Osteocyte (in vitro differentiated cells): ENCODE measurements around the gene LTBP2. TPM values are rescaled to one million over a fixed set of nuclear protein-coding genes. Genes with fewer than 3 reads are reported as not detected.

Source experiments
- DNase-seq: peaks from one replicate; pipeline ENCODE4 v3.0.0; 2021; ENCODE audit warnings: mixed read lengths; ENCODE audit not compliant: unreplicated experiment; ENCODE audit errors: extremely low spot score
- H3K27ac Mint-ChIP-seq: one replicate; pipeline ENCODE4 v1.8.0; 2021; ENCODE audit warnings: mild to moderate bottlenecking, mixed read lengths; ENCODE audit not compliant: unreplicated experiment
- H3K27me3 Mint-ChIP-seq: one replicate; pipeline ENCODE4 v1.8.0; 2021; ENCODE audit warnings: mixed read lengths; ENCODE audit not compliant: unreplicated experiment
- H3K36me3 Mint-ChIP-seq: one replicate; pipeline ENCODE4 v1.8.0; 2021; ENCODE audit warnings: mixed read lengths; ENCODE audit not compliant: unreplicated experiment
- H3K4me1 Mint-ChIP-seq: one replicate; pipeline ENCODE4 v1.8.0; 2021; ENCODE audit warnings: mixed read lengths; ENCODE audit not compliant: unreplicated experiment
- H3K4me3 Mint-ChIP-seq: one replicate; pipeline ENCODE4 v1.8.0; 2021; ENCODE audit warnings: mild to moderate bottlenecking, moderate library complexity, mixed read lengths; ENCODE audit not compliant: unreplicated experiment
- H3K9me3 Mint-ChIP-seq: one replicate; pipeline ENCODE4 v1.8.0; 2021; ENCODE audit warnings: mixed read lengths; ENCODE audit not compliant: unreplicated experiment
- total RNA-seq: library from RNA; stranded (reverse); gene quantifications from 2 replicates; pipeline ENCODE4 v1.2.1, GENCODE V29; 2021
- TF ChIP-seq, protein P1 (sequence below): fragments of 200-600 bp; sonication (generic); IDR thresholded peaks from 2 replicates; pipeline ENCODE4 v1.5.0; 2021; ENCODE audit warnings: antibody characterized with exemption, mild to moderate bottlenecking, moderate library complexity

The LTBP2 gene
- total RNA-seq, 1 donor from 2014 or later, result 377 TPM

DNA sequence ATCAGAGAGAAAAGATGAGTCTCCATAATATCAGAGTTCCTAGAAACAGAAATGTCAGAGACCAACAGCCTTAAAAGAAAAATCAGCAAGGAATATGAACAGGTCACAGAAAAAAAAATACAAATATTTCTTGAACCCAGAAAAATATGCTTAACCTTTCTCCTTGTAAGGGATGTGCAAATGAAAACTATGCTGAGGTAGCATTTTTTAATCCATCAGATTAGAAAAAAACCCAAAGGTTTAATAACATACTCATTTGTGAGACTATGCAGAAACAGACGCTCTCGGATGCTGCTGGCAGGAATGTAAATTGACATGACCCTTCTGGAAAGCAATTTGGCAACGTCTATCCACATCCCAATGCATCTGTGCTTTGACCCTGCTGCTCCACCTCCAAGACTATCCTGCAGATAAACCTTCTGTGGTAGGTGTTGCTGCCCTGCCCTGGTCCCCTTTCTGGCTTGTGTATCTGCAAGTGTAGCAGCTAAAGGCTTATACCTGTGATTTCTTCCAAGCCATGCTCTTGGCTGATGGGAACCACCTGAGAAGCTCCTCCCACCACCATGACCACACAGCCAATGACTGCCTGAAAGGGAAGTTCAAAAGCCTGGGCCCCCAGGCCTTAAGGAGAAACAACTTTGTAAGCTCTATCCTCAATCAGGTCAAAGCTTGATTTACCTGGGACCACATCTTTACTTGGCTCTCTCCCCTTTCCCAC, 49.4 kb downstream of the LTBP2 start:
- DNase-seq, result no peak
- Mint-ChIP-seq H3K4me1 (peaks cover 93% of the 10 kb centered on the region), H3K27me3 (no peaks in the 10 kb centered on the region), H3K27ac (peak overlapping the region; percentile 85), H3K4me3 (peak overlapping the region; percentile 58), H3K36me3 (peaks cover 15% of the 10 kb centered on the region), H3K9me3 (no peaks in the 10 kb centered on the region)
- TF ChIP-seq, protein P1, sequence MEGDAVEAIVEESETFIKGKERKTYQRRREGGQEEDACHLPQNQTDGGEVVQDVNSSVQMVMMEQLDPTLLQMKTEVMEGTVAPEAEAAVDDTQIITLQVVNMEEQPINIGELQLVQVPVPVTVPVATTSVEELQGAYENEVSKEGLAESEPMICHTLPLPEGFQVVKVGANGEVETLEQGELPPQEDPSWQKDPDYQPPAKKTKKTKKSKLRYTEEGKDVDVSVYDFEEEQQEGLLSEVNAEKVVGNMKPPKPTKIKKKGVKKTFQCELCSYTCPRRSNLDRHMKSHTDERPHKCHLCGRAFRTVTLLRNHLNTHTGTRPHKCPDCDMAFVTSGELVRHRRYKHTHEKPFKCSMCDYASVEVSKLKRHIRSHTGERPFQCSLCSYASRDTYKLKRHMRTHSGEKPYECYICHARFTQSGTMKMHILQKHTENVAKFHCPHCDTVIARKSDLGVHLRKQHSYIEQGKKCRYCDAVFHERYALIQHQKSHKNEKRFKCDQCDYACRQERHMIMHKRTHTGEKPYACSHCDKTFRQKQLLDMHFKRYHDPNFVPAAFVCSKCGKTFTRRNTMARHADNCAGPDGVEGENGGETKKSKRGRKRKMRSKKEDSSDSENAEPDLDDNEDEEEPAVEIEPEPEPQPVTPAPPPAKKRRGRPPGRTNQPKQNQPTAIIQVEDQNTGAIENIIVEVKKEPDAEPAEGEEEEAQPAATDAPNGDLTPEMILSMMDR, result no peak

DNA sequence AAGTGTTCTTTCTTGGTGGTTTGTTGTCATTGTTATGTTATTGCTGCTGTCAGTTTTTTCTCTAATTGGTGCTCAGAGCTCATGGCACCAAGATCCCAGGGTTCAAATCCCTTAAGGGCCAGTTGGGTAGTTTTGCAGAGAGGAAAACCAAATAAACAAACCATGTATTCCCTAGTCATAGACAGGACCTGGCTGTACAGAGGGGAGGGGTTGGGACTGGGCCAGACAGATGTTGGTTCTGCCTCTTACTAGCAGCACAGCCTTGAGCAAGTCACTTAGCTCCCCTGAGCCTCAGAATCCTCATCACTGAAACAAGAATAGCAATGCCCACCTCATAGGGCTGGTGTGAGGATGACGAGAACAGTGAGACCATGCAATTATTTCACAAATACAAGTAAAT, 53.4 kb downstream of the LTBP2 start:
- peaks cover 82% of the 10 kb centered on the region for H3K4me1 Mint-ChIP-seq
- DNase-seq, result no peak
- no peaks in the 10 kb centered on the region for H3K9me3 Mint-ChIP-seq
- H3K27ac Mint-ChIP-seq, result peak overlapping the region; percentile 86
- H3K36me3 Mint-ChIP-seq, result peaks cover 25% of the 10 kb centered on the region
- TF ChIP-seq, protein P1, result no peak
- H3K27me3 Mint-ChIP-seq, result no peaks in the 10 kb centered on the region
- no peak overlapping the region for H3K4me3 Mint-ChIP-seq

DNA sequence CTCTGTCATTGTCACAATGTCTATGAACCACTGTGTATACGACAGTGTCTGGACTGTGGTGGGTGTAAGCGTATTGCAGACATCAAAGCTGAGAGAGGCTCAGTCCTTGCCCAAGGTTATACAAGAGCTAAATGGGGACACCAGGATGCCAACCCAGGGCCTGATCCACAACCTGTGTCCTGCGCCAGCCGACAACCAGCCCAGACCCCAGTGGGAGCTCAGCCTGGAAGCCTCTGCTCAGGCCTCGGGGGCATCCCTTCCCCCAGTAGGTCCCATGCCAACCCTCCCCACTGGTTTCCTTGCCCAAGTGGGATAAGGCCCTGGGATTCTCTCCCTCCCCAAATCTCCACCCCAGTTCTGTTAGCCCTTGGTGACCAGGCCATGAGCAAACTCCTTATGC, 54.3 kb downstream of the LTBP2 start:
- Mint-ChIP-seq H3K9me3 (no peaks in the 10 kb centered on the region), H3K36me3 (peaks cover 34% of the 10 kb centered on the region), H3K27me3 (no peaks in the 10 kb centered on the region), H3K4me1 (peaks cover 82% of the 10 kb centered on the region), H3K27ac (peak overlapping the region; percentile 86), H3K4me3 (no peak overlapping the region)
- TF ChIP-seq, protein P1, result no peak
- no peak for DNase-seq

DNA sequence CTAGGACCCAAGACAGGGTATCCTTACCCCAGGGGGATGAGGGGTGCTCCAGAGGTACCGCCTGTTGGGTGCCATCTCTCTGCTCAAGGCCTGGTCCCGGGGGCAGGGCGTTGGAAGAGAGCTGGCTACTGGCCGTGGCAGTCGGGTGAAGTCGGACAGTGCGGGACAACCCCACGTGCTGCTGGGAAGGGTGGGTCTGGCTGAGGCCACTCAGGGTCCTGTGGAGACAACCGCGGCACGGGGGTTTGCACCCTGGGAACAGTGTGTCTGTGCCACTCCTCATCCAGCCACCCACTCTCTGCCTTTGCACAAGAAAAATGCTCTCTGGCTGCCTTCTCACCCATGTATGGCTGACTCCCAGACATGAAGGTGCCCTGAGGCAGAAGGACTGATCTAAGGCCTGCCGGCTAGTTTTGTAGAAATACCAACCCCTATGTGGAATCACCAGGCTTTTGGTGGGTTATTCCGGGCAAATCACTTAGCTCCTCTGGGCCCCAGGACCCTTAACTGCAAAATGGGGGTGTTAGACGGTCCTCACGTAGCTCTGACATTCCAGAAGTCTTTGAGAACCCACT, 56.5 kb downstream of the LTBP2 start:
- H3K4me3 Mint-ChIP-seq, result no peak overlapping the region
- H3K4me1 Mint-ChIP-seq, result peaks cover 81% of the 10 kb centered on the region
- DNase-seq, result no peak
- no peaks in the 10 kb centered on the region for H3K27me3 Mint-ChIP-seq
- peak overlapping the region; percentile 19 for H3K27ac Mint-ChIP-seq
- TF ChIP-seq, protein P1, result no peak
- H3K9me3 Mint-ChIP-seq, result no peaks in the 10 kb centered on the region
- peaks cover 39% of the 10 kb centered on the region for H3K36me3 Mint-ChIP-seq

DNA sequence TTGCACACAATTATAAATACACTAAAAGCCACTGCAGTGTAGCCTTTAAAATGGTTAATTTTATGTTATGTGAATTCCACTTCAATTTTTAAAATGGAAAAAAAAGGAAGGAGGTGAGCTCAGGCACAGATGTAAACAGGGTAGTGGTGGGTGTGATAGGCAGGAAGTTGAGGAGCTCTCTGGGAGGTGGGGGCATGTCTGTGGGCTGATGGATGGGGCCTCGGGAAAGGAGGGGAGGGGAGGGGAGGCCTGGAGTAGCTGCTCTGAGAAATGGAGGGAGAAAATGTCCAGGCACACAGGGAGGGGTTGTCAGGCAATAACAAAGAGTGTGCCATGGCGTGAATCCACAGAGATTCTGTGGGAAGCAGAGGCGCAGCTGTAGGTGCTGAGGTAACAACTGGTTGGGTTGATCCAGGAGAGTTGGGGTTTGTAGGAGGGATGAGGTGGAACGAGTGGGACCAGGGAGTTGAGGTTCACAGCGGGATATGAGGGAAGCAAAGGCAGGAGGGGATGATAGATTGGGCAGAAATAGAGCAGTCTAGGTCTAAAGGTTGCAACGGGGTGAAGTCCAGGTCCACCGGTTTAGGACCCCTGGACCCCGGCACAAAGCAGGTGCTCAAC, 57.2 kb downstream of the LTBP2 start:
- H3K27ac Mint-ChIP-seq, result peak overlapping the region; percentile 51
- H3K9me3 Mint-ChIP-seq, result no peaks in the 10 kb centered on the region
- peaks cover 79% of the 10 kb centered on the region for H3K4me1 Mint-ChIP-seq
- no peak for DNase-seq
- no peak overlapping the region for H3K4me3 Mint-ChIP-seq
- TF ChIP-seq, protein P1, result no peak
- H3K36me3 Mint-ChIP-seq, result peaks cover 38% of the 10 kb centered on the region
- no peaks in the 10 kb centered on the region for H3K27me3 Mint-ChIP-seq
